Measurements from ENCODE around the gene MOB3B.
"Not testable (repeated sequence)": the region's sequence is repeated elsewhere in the genome, so short reads cannot be mapped to it uniquely, and the experiment has no call there.

The MOB3B gene

DNA sequence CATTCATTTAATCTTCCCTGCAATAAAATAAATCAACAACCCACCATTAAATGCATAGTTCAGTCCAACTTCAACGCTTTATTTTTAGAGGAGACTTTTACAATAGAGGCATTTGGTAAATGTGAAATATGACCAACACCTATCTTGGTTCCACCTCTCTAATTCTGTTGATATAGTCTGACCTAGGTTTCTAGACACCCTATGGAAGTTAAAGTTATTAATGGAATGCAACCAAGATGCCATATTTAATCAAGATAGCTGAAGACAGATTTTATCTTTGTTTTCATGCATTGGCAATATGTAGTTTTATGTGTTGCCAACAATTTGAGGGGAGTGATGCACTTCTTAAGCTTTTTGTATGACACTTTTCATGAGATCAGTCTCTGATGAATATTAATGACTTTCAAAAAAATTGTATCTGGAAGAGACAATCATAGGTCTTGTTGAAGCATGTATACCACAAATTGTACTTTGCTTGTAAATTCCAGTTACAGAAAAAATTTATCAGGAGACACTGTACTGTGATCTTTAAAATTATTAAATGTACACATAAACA lies 107.3 kb downstream of the MOB3B start:
- no peak for DNase-seq (ENCODE audit: low read depth)

- DNase-seq (ENCODE audit: low read depth) = no peak
Observed at GRCh38 chr9:27421577-27421976, 108.0 kb downstream of the MOB3B start.

DNA sequence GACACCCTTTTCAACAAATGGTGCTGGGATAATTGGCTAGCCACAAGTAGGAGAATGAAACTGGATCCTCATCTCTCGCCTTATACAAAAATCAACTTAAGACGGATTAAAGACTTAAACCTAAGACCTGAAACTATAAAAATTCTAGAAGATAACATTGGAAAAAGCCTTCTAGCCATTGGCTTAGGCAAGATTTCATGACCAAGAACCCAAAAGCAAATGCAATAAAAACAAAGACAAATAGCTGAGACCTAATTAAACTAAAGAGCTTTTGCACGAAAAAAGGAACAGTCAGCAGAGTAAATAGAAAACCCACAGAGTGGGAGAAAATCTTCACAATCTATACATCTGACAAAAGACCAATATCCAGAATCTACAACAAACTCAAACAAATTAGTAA lies 110.1 kb downstream of the MOB3B start:
- DNase-seq (ENCODE audit: low read depth) = not testable (repeated sequence)

DNA sequence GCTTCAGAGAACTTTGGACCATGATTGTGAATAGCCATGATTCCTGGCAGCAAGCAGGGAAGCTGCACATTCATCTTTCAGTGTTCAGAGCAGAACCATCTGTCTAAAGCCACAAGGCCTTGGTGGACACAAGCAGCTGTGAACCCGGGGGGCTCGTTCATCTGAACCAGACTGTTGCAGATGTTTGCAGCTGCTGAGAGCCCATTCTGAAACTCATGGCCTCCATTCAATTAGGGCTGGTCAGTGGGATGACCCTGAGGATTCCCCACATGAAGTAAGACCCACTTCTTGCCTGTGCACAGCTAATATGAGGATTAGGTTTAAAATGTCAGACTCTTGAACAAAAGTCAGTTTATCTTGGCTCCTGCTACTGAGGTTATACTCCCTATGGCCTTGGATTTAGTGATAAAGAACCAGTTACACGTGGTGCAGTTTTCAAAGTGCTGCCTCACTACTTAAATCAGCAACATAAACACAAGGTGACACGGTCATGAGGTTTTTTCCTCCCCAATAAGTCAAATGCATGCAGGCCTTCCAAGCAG lies 115.3 kb downstream of the MOB3B start:
- DNase-seq (ENCODE audit: low read depth) = no peak

GRCh38 chr9:27413511-27414219 lies 115.9 kb downstream of the MOB3B start:
- DNase-seq (ENCODE audit: low read depth) = peak; percentile 14

GRCh38 chr9:27412963-27413362 lies 116.7 kb downstream of the MOB3B start:
- no peak for DNase-seq (ENCODE audit: low read depth)

GRCh38 chr9:27412081-27412480 lies 117.5 kb downstream of the MOB3B start:
- DNase-seq (ENCODE audit: low read depth) = no peak

- DNase-seq (ENCODE audit: low read depth) = no peak
Observed at GRCh38 chr9:27408482-27408881, 121.1 kb downstream of the MOB3B start.

- no peak for DNase-seq (ENCODE audit: low read depth)
Observed at GRCh38 chr9:27408001-27408400, 121.6 kb downstream of the MOB3B start.

DNA sequence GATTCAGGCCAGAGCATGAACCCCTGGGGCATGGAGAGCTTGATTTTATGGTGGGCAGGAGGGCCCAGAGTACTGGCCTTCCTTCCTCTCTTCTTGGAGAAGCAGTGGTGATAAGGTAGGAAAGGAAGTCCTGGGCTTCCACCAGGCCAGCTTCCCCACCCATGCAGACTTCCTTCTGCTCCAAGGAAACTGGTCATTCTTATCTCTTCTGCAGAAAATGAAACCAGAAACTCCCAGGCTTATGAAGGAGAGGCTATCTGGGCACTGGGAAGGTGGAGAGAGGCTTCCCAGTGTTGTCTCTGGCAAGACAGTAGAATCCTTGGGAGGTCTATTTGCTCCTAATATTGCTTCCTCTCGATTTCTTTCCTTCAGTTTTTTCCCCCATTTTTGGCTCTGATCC lies 122.1 kb downstream of the MOB3B start:
- DNase-seq (ENCODE audit: low read depth) = no peak

DNA sequence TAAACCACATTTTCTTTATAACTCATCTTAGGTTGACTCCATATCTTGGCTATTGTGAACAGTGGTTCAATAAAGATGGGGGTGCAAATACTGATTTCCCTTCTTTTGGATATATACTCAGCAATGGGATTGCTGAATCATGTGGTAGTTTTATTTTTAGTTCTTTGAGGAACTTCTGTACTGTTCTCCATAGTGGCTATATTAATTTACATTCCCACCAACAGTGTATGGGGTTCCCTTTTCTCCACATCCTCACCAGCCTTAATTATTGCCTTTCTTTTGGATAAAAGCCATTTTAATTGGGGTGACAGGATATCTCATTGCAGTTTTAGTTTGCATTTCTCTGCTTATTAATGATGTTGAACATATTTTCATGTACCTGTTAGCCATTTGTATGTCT lies 125.0 kb downstream of the MOB3B start:
- DNase-seq (ENCODE audit: low read depth) = no peak

DNA sequence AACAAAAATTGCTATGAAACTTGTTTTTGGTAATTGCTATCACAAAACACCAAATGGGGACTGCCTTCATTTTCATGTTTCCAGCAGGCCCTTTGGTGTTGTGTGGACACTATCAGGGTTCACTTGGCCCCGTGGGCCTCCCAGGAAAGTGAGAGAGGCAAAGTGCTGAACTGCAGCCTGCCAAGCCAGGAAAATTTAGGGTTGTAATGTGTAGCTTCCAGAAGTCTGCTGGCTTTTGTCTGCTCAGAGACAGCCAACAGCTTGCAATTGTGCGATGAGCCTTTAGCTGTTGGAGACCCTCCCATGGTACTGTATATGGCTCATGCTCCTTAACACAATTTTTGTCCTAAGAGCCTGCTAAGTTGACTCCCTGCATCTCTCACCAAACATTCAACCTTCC lies 127.0 kb downstream of the MOB3B start:
- DNase-seq (ENCODE audit: low read depth) = no peak

DNA sequence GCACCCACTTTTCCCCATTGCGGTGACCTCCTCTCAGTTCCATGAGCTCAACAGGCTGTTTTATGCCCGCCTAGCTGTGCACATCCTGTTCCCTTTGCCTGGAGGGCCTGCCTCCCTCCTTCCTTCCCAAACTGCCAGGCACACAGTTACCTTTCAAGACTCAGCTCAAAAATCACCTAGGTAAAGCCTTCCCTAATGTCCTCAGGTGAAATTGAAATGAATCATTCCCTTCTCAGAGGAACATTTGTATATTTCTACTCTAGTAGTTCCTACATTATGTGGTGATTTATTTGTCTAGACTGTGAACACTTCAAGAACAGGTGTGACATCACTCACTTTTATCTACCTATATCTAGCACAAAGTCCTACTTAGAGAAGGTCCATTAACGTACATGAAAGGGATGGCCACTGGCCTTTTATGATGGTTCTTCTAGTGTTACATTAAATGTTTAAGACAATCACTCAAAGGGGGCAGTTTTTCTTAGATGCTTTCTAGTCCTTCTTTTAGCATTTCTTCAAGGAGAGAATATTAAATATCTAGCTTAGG lies 129.2 kb downstream of the MOB3B start:
- no peak for DNase-seq (ENCODE audit: low read depth)

DNA sequence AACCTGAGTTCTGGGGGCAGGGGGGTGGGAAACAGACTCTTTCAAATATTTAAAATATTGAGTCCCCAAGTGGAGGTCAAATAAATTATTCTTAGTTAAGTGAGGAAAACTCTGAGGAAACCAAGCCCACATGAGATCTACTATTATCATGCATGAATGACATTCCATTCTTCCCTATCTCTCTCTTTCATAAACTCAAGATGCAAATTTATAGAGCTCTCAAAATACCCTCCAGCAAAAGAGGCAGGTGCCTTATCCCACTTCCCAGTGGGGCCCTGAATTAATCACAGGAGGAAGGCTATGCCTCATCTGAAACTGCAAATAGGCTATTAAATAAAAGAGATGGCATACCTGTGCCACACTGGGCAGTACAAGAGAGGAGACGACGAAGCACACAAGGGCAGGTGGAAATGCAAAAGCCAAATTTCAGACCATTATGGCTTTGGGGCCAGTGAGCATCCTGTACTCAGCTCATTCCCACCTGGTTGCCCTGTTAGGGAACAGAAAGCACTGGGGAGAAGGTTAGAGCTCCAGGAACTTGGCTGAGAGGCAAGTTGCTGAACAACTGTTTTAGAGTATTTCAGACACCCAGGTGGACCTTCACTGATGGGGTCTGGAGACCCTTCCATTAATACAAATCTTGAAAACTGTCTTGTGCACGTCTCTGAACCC lies 130.5 kb downstream of the MOB3B start:
- no peak for DNase-seq (ENCODE audit: low read depth)

GRCh38 chr9:27396495-27396894 lies 133.1 kb downstream of the MOB3B start:
- no peak for DNase-seq (ENCODE audit: low read depth)

GRCh38 chr9:27395484-27395921 lies 134.1 kb downstream of the MOB3B start:
- no peak for DNase-seq (ENCODE audit: low read depth)

DNA sequence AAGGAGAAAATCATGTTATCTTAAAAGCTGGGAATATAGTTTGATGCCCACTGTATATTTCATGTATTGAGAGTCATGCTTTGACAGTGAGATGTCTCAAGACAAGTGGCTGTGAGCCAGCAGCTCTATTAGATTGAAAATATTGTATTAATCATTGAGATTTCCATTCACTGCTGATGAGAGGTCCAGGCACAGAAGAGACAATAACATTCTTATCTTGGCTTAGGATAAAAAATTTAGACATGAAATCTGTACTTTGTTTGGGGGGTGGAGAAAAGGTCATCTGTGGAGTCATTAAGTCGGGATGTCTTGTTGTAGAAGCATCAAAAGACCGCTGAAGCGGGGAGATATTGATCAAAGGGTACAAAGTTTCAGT lies 134.8 kb downstream of the MOB3B start:
- DNase-seq (ENCODE audit: low read depth) = no peak

DNA sequence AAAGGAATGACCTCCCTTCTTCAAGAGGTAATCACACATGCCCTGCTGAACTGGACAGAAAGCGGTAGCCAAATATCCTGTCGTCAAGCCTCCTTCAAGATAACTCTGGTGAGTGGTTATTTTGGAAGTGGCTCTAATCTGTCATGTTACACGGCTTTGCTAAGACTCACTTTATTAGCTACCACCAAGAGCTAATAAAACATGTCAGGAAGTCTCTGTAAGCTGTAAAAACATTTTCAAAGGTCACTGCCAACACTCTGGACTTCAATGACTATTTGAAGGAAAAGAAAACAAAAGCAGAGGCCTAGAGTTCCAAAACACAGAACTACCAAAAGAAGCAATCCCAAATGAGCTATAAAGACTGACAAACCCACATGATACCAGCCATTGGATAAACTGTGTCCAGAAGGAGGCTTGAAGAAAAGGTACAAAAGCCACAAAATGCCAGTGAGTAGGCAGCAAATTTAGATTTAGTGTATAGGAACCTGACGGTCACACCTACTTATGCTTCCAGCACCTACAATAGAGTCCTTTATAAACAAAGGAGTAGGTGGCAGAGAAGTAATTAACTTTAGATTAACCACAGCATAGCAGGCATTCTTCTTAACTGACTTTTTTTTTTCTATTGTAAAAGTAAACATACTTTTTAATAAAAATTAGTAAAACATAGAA lies 135.3 kb downstream of the MOB3B start:
- no peak for DNase-seq (ENCODE audit: low read depth)

DNA sequence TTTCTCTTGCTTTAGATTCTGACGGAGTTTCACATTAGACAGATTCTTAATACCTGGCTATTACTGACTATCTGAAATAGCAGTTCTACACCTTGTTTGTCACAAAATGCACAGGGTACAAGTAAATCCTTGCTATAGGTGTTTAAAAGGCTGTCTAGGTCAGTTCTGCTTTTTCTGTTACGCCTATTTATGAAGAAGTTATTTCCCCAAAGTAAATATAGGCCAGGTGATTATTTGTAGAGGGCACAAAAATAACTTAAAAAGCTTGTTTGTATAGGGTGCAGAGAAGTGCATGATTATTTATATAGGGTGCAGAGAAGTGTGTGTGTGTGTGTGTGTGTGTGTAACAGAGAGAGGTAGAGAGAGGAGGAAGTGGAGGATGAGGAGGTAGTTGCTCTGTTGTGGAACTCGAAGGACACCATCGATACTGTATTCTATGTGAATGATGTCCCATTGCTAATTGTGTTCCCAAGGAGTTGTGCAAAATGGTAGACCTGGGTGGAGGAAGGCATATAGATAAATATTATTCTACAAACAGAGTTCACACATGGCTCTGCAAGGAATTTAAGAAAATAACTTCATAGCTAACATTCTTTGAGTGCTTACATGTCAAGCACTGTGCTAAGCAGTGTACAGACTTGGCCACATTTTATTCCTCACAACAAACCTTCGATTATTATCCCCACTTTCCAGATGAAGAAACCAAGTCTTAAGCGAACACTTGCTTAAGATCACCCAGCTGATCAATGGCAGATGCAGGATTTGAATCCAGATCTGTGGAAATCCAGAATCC lies 136.4 kb downstream of the MOB3B start:
- no peak for DNase-seq (ENCODE audit: low read depth)

- no peak for DNase-seq (ENCODE audit: low read depth)
Observed at GRCh38 chr9:27392451-27392850, 137.2 kb downstream of the MOB3B start.

DNA sequence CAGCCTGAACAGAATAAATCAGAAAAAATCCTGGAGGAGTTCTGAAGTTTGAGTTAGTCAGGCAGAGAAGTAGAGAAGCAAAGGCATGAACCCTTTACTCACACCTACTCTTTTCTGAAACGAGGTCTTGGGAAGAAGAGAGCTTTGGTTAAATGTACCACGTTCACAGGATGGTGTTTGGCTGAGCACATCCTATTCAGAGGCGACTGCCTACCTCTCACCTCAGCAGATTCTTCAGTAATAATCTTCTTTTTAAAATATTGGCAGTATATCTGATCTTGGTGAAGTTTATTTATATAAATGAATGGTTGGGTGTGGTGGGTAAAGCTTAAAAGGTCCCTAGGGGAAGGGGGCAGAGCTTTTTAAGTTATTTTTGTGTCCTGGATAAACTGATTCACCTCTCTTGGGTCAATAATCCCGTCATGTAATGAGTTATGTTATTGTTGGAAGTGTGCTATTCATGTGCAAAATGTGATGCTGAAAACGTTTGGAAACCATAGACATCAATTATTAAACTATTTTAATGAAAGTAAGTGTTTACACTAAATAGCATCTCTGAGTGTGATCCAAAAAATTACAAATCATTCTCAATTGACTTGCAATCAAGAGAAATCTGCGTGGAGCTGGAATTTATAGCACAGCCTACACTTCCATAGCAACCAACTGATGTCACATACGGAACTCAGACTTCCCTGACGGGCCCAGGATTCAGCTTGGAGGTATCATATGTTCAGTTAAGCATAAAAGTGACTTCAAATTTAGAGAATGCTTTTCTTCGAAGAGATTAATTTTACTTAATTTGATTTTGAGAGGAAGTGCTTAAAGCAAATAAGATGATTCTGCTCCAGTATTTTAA lies 138.3 kb downstream of the MOB3B start:
- DNase-seq (ENCODE audit: low read depth) = no peak
